ENCODE data around the gene HRNR.
"Not testable (repeated sequence)": the region's sequence is repeated elsewhere in the genome, so short reads cannot be mapped to it uniquely, and the experiment has no call there.

- TF ChIP-seq CTCF, POLR2A (IDR thresholded peaks at IDR 0.05): not testable (repeated sequence)
Observed at GRCh38 chr1:152214911-152215310, 9.1 kb downstream of the HRNR start.
